ENCODE data around the gene AKT3. TPM values are rescaled to one million over a fixed set of nuclear protein-coding genes. Genes with fewer than 3 reads are reported as not detected.

Gene AKT3
- total and polyA plus RNA-seq, 2 of the 8 experiments (the other 6 are each of a cell fraction or from before 2014, with no cell fraction given): 6.0 to 36.4 TPM

DNA sequence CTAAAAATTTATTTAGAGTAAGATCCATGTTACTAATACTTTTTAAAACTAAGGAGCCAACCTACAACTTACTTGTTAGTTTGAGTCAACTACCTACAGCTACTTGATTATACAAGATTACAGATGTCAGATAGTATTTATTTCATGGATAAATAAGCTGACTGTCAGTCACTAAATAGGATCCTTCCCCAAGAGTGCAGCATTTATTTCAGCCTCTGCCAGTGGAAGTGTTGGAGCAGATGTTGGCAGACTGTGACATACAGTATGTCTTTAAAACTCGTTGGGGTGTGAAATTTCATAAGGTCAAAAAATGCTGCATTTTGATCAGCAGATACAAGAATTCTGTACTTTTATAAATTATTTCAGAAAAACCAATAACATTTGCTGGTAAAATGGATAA is 156.2 kb downstream of the AKT3 start:
- Histone ChIP-seq H3K4me1 (replicated peaks in 1 of 4; ENCODE audit: control insufficient read depth in 3 of 4, insufficient read depth in 4 of 4, low read length in 3 of 4) (no peaks in the 10 kb centered on the region), H3K27me3 (replicated peaks in 1 of 4; ENCODE audit: control insufficient read depth in 3 of 4, extremely low read depth in 1 of 4, insufficient read depth in 3 of 4, low read length in 3 of 4) (no peaks in the 10 kb centered on the region), H3K14ac (ENCODE audit: insufficient read length) (no peak overlapping the region), H3K23ac (ENCODE audit: insufficient read length) (no peak overlapping the region), H3K36me3 (ENCODE audit: control insufficient read depth in 2 of 4, insufficient read depth in 4 of 4, low read length in 3 of 4) (no peaks in the 10 kb centered on the region), H3K9me3 (ENCODE audit: insufficient read depth in 2 of 2, low read depth in 1 of 2, low read length in 1 of 2) (no peaks in the 10 kb centered on the region), H3K79me2 (ENCODE audit: control insufficient read depth in 1 of 2, insufficient read depth in 2 of 2, low read length in 2 of 2) (no peaks in the 10 kb centered on the region), H4K20me1 (replicated peaks in 1 of 2; ENCODE audit: control insufficient read depth in 1 of 2, insufficient read depth in 2 of 2, low read length in 2 of 2) (no peaks in the 10 kb centered on the region), H2BK12ac (ENCODE audit: low read depth, low read length) (no peak overlapping the region), H3K4me2 (ENCODE audit: insufficient read depth in 1 of 2, low read depth in 2 of 2, low read length in 2 of 2) (no peak overlapping the region), H4K5ac (ENCODE audit: insufficient read length, low read depth, low read length) (no peak overlapping the region), H3K79me1 (ENCODE audit: low read depth, low read length) (no peaks in the 10 kb centered on the region), H3K4ac (replicated peaks; ENCODE audit: insufficient read length, low read depth, low read length) (no peak overlapping the region), H3K18ac (ENCODE audit: extremely low read depth, low read length) (no peak overlapping the region), H3K9ac (replicated peaks in 1 of 4; ENCODE audit: extremely low read depth in 1 of 4, low read depth in 3 of 4, low read length in 3 of 4) (no peak overlapping the region), H4K8ac (ENCODE audit: extremely low read depth, insufficient read depth, low read length) (no peak overlapping the region), H4K91ac (replicated peaks; ENCODE audit: insufficient read length, low read length) (no peak overlapping the region), H3K4me3 (ENCODE audit: extremely low read depth in 1 of 4, insufficient read depth in 2 of 4, low read depth in 3 of 4, low read length in 4 of 4) (no peak overlapping the region), H2BK5ac (ENCODE audit: low read depth, low read length) (no peak overlapping the region), H2BK120ac (replicated peaks; ENCODE audit: low read depth, low read length) (no peak overlapping the region), H3K56ac (replicated peaks; ENCODE audit: insufficient read length, low read depth, low read length) (no peak overlapping the region), H2BK15ac (ENCODE audit: low read length) (no peak overlapping the region), H2AK5ac (ENCODE audit: low read depth, low read length) (no peak overlapping the region), H2AFZ (ENCODE audit: low read length) (no peak overlapping the region), H3K27ac (ENCODE audit: low read depth, low read length) (no peak overlapping the region), H2BK20ac (ENCODE audit: low read length) (no peak overlapping the region), H3K23me2 (ENCODE audit: low read depth, low read length) (no peaks in the 10 kb centered on the region; the same call in 1 of the 2 replicates)
- ChIA-PET POLR2A (ENCODE audit: partially characterized antibody) (no interaction called here), CTCF (ENCODE audit: partially characterized antibody) (interaction anchor here (1.7 kb wide), 1 partner anchor 12 kb away, joined by 6 read pairs; no protein-coding TSS in a partner anchor)
- FAIRE-seq (no peak), DNase-seq (ENCODE audit: low read depth in 1 of 2, low spot score in 2 of 2) (no peak)
- WGBS, 2 experiments (ENCODE audit: extremely low coverage in 1 of 2, insufficient coverage in 1 of 2, insufficient read length in 1 of 2, insufficient replicate concordance in 2 of 2, low coverage in 1 of 2, low lambda C conversion rate in 2 of 2, missing lambda C conversion rate in 1 of 2): 93% methylated on average over 1 of the region's 1 CpG; no CpG with 5 or more reads in 1 of the 2 experiments
- TF ChIP-seq, protein P1, sequence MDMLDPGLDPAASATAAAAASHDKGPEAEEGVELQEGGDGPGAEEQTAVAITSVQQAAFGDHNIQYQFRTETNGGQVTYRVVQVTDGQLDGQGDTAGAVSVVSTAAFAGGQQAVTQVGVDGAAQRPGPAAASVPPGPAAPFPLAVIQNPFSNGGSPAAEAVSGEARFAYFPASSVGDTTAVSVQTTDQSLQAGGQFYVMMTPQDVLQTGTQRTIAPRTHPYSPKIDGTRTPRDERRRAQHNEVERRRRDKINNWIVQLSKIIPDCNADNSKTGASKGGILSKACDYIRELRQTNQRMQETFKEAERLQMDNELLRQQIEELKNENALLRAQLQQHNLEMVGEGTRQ (IDR thresholded peaks at IDR 0.05; ENCODE audit: low read length): no peak

All from H1 (cell line).